AG04450 (cell line): ENCODE data around the gene PRKD3. TPM values are rescaled to one million over a fixed set of nuclear protein-coding genes. Genes with fewer than 3 reads are reported as not detected.
"Not testable (repeated sequence)": the region's sequence is repeated elsewhere in the genome, so short reads cannot be mapped to it uniquely, and the experiment has no call there.

Experiments used
- CTCF ChIA-PET: fragments of 300-600, 350-600 bp; formaldehyde crosslinking; extraction: SDS; loops from one replicate; lab custom pipeline; 2022; ENCODE audit warnings: antibody characterized with exemption, inconsistent platforms; lab: Charles Lee
- POLR2A ChIA-PET: fragments of 350-600 bp; formaldehyde crosslinking; extraction: SDS; loops from one replicate; lab custom pipeline; 2021; ENCODE audit warnings: antibody characterized with exemption, inconsistent platforms; lab: Yijun Ruan, JAX
- DNase-seq: peaks from one replicate; pipeline ENCODE4 v3.0.0-alpha.2; 2011; ENCODE audit warnings: low read depth, low spot score
- H3K27ac ChIP-seq: one replicate; pipeline ENCODE4 v1.5.1; 2012; ENCODE audit warnings: low read depth, low read length, control low read depth
- H3K27me3 ChIP-seq: one replicate; pipeline ENCODE4 v1.6.0; 2012; ENCODE audit warnings: low read length; ENCODE audit not compliant: control insufficient read depth, insufficient read depth
- H3K4me3 ChIP-seq: 2 replicates; pipeline ENCODE4 v1.5.1; 2011; ENCODE audit warnings: mild to moderate bottlenecking, low read depth, low read length, control low read depth
- H3K9me3 ChIP-seq: 2 replicates; pipeline ENCODE4 v1.5.1; 2012; ENCODE audit warnings: low read length; ENCODE audit not compliant: control insufficient read depth, insufficient read depth
- CTCF ChIP-seq: IDR thresholded peaks from 2 replicates; pipeline ENCODE4 v1.5.1; 2011; ENCODE audit warnings: low read depth, low read length, control low read depth, inconsistent platforms
- polyA plus RNA-seq: library from polyadenylated mRNA; depleted of rRNA; stranded (reverse); fragments of >200 nt; gene quantifications from 2 replicates; pipeline ENCODE4 v1.2.3, GENCODE V29; 2011

Gene PRKD3
- polyA plus RNA-seq, 1 experiment = 49.5 TPM

GRCh38 chr2:37300578-37300977 lies 24.1 kb downstream of the PRKD3 start:
- Histone ChIP-seq H3K9me3 (peaks cover 5% of the 10 kb centered on the region; the same call in 1 of the 2 replicates), H3K4me3 (no peak overlapping the region), H3K27ac (no peak overlapping the region), H3K27me3 (no peaks in the 10 kb centered on the region)
- POLR2A ChIA-PET = no interaction called here
- no peak for DNase-seq
- no peak for TF ChIP-seq CTCF
- CTCF ChIA-PET = interaction anchor here (1.0 kb wide), 1 partner anchor 95 kb away, joined by 3 read pairs; no protein-coding TSS in a partner anchor

GRCh38 chr2:37300146-37300545 lies 24.5 kb downstream of the PRKD3 start:
- no peak for DNase-seq
- CTCF ChIA-PET = no interaction called here
- no peak overlapping the region for H3K4me3 ChIP-seq
- POLR2A ChIA-PET = no interaction called here
- H3K27ac ChIP-seq = no peak overlapping the region
- TF ChIP-seq CTCF = no peak
- H3K27me3 ChIP-seq = no peaks in the 10 kb centered on the region
- H3K9me3 ChIP-seq = peaks cover 5% of the 10 kb centered on the region; the same call in 1 of the 2 replicates

DNA sequence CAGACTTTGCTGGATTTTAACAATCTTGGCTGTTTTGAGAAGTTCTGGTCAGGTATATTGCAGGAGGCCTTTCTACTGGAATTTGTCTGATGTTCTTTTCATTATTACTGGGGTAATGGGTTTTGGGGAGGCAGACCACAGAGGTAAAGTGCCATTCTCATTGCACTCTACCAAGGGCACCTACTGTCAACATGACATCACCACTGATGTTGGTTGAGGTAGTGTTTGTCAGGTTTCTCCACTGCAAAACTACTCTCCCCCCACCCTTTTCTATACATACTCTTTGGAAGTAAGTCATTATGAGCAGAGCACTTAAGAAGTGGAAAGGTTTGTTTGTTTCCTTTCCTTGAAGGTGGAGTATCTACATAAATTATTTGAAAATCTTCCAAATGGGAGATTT lies 27.0 kb downstream of the PRKD3 start:
- POLR2A ChIA-PET = no interaction called here
- CTCF ChIA-PET = no interaction called here
- no peak for DNase-seq

DNA sequence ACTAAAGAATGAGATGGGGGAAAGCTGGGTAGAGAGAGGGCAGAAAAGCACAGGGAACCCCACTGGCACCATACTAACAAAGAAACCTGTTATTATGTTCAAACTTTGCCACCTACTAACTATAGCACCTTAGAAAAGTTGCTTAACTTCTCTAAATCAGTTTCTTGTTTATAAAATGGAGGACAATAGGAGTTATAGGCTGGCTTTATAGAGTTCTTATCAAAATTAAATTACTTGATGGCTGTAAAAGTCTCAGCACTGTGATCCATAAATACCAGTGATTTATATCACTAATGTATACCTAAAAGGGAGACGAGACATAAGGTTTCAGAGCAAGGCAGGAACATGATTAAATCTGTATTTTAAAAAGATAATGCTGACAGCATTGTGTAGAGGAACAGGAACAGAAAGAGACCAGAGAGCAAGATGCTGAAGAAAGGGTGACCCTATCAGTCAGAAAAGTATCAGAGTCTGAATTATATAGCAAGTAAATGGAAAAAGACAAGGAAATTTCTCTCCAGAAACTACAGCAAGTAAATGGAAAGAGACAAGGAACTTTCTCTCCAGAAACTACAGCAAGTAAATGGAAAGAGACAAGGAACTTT lies 29.1 kb downstream of the PRKD3 start:
- POLR2A ChIA-PET = no interaction called here
- Histone ChIP-seq H3K9me3 (no peaks in the 10 kb centered on the region), H3K27me3 (no peaks in the 10 kb centered on the region), H3K27ac (no peak overlapping the region), H3K4me3 (no peak overlapping the region)
- CTCF ChIA-PET = no interaction called here
- DNase-seq = no peak
- no peak for TF ChIP-seq CTCF

More for the DNA sequence above, 27.0 kb downstream of the PRKD3 start:
- no peak overlapping the region for H3K4me3 ChIP-seq
- no peak for TF ChIP-seq CTCF
- no peak overlapping the region for H3K27ac ChIP-seq
- no peaks in the 10 kb centered on the region for H3K27me3 ChIP-seq
- no peaks in the 10 kb centered on the region for H3K9me3 ChIP-seq

DNA sequence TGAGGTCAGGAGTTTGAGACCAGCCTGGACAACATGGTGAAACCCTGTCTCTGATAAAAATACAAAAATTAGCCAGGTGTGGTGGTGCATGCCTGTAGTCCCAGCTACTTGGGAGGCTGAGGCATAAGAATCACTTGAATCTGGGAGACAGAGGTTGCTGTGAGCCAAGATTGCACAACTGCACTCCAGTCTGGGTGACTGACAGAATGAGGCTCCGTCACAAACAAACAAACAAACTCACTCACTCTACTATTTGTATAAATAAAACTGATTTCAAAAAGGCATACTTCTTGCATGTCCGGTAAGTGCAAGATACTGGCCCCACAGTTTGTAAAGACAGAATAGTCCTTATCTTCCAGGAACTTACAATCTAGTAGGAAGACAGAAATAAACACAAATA lies 29.8 kb downstream of the PRKD3 start:
- H3K4me3 ChIP-seq, H3K9me3 ChIP-seq, H3K27ac ChIP-seq, DNase-seq, POLR2A ChIA-PET, H3K27me3 ChIP-seq, CTCF ChIA-PET: not testable (repeated sequence)
